GM19397 (cell line): ENCODE data around the gene RANBP17.

ENCODE experiments used
- ATAC-seq: cut with Tn5 transposase; IDR thresholded peaks from one replicate; pipeline ENCODE4 v1.9.1; 2021; ENCODE audit warnings: mild to moderate bottlenecking, moderate library complexity; ENCODE audit not compliant: unreplicated experiment

RANBP17 gene

GRCh38 chr5:171312129-171312974 is 450.5 kb downstream of the RANBP17 start:
- no peak for ATAC-seq

- no peak for ATAC-seq
Observed at GRCh38 chr5:171313481-171314206, 451.8 kb downstream of the RANBP17 start.

- ATAC-seq, result no peak
Observed at GRCh38 chr5:171314728-171315385, 453.0 kb downstream of the RANBP17 start.

GRCh38 chr5:171315386-171315891 is 453.6 kb downstream of the RANBP17 start:
- ATAC-seq, result no peak

GRCh38 chr5:171315925-171316257 is 454.1 kb downstream of the RANBP17 start:
- no peak for ATAC-seq

GRCh38 chr5:171316258-171317121 is 454.7 kb downstream of the RANBP17 start:
- ATAC-seq, result no peak

- ATAC-seq, result no peak
Observed at GRCh38 chr5:171317230-171317629, 455.4 kb downstream of the RANBP17 start.

GRCh38 chr5:171318026-171318425 is 456.2 kb downstream of the RANBP17 start:
- ATAC-seq, result no peak

- ATAC-seq, result no peak
Observed at GRCh38 chr5:171321447-171321846, 459.6 kb downstream of the RANBP17 start.

- ATAC-seq, result no peak
Observed at GRCh38 chr5:171322527-171322926, 460.7 kb downstream of the RANBP17 start.

- no peak for ATAC-seq
Observed at GRCh38 chr5:171323007-171323406, 461.2 kb downstream of the RANBP17 start.

- no peak for ATAC-seq
Observed at GRCh38 chr5:171323806-171324632, 462.2 kb downstream of the RANBP17 start.

- no peak for ATAC-seq
Observed at GRCh38 chr5:171330021-171330420, 468.2 kb downstream of the RANBP17 start.

GRCh38 chr5:171335616-171336015 is 473.8 kb downstream of the RANBP17 start:
- no peak for ATAC-seq

GRCh38 chr5:171336521-171337209 is 474.8 kb downstream of the RANBP17 start:
- no peak for ATAC-seq

GRCh38 chr5:171337210-171337569 is 475.4 kb downstream of the RANBP17 start:
- ATAC-seq, result no peak

GRCh38 chr5:171340042-171340441 is 478.2 kb downstream of the RANBP17 start:
- no peak for ATAC-seq

- no peak for ATAC-seq
Observed at GRCh38 chr5:171340491-171340890, 478.7 kb downstream of the RANBP17 start.
